HCT116 (cell line): Measurements from ENCODE around the gene PISD. TPM values are rescaled to one million over a fixed set of nuclear protein-coding genes. Genes with fewer than 3 reads are reported as not detected.

Experiments
- ATAC-seq: fragments of 200-7000 bp; cut with Tn5 transposase; 2 replicates; pipeline ENCODE4 v1.9.1; 2020; ENCODE audit warnings: mild to moderate bottlenecking, moderate library complexity
- BruUV-seq: library from RNA; stranded (reverse); fragments of 400-500 nt; replicated peaks from 2 replicates; lab custom pipeline; 2021; lab: Mats Ljungman, UMichigan
- CTCF ChIA-PET: fragments of 300-600 bp; sonication (Branson Sonifier 250); formaldehyde crosslinking; loops from one replicate; lab custom pipeline; 2021; ENCODE audit warnings: antibody characterized with exemption; lab: Charles Lee
- POLR2A ChIA-PET: fragments of 300-600, 350-600 bp; sonication (Branson Sonifier 250); formaldehyde crosslinking; loops from one replicate; lab custom pipeline; 2021; ENCODE audit warnings: antibody characterized with exemption; lab: Charles Lee
- RAD21 ChIA-PET, 2 experiments: fragments of 300-600 bp; sonication (Branson Sonifier 250); formaldehyde crosslinking; loops; one replicate each; lab custom pipeline; 2023; ENCODE audit warnings: low total read pairs in 2 of 2; ENCODE audit not compliant: uncharacterized antibody in 2 of 2, unreplicated experiment in 2 of 2, low non-redundant PET in 1 of 2; lab: Charles Lee
- DNase-seq: peaks from one replicate; pipeline ENCODE4 v3.0.0-alpha.2; 2010; ENCODE audit warnings: low read depth, low spot score
- H2AFZ ChIP-seq: fragments of 200-600 bp; shearing (Covaris generic), sonication (generic); 2 replicates; pipeline ENCODE4 v1.6.1; 2017; ENCODE audit warnings: low read depth, mixed run types, mixed read lengths, antibody characterized with exemption, low read length; ENCODE audit not compliant: poor library complexity, severe bottlenecking
- H3K27ac ChIP-seq: 2 replicates; pipeline ENCODE4 v1.5.1; 2012; ENCODE audit warnings: low read depth, low read length
- H3K27me3 ChIP-seq: fragments of 200-600 bp; sonication (generic); 2 replicates; pipeline ENCODE4 v1.6.1; 2016; ENCODE audit warnings: mixed run types, low read length, mixed read lengths; ENCODE audit not compliant: insufficient read depth
- H3K36me3 ChIP-seq, 2 experiments: fragments of 200-500 bp in 1 of 2; fragments of 200-600 bp in 1 of 2; sonication (Bioruptor generic) in 1 of 2; sonication (generic) in 1 of 2; 2 replicates each; pipeline versions ENCODE4 v1.5.1 to v1.6.1; 2014 to 2016; ENCODE audit warnings: low read length in 2 of 2, inconsistent platforms in 1 of 2, mixed read lengths in 1 of 2, mixed run types in 1 of 2; ENCODE audit not compliant: insufficient read depth in 2 of 2, control insufficient read depth in 1 of 2
- H3K4me1 ChIP-seq, 2 experiments: fragments of 200-600 bp in 1 of 2; sonication (generic) in 1 of 2; 2 replicates each; pipeline versions ENCODE4 v1.5.1 to v1.6.1; 2012 to 2017; ENCODE audit warnings: low read length in 2 of 2, inconsistent platforms in 1 of 2, mild to moderate bottlenecking in 1 of 2, mixed read lengths in 1 of 2, mixed run types in 1 of 2, moderate library complexity in 1 of 2; ENCODE audit not compliant: insufficient read depth in 2 of 2, control insufficient read depth in 1 of 2
- H3K4me2 ChIP-seq: fragments of 200-600 bp; sonication (generic); 2 replicates; pipeline ENCODE4 v1.6.1; 2017; ENCODE audit warnings: mixed run types, low read length, mixed read lengths
- H3K4me3 ChIP-seq, 2 experiments: fragments of 200-600 bp in 1 of 2; sonication (generic) in 1 of 2; replicated peaks in 1 of 2; 2 replicates each; pipeline ENCODE4 v1.5.1; 2011 to 2016; ENCODE audit warnings: low read length in 2 of 2, control low read depth in 1 of 2, low read depth in 1 of 2, mild to moderate bottlenecking in 1 of 2, mixed read lengths in 1 of 2, mixed run types in 1 of 2
- H3K79me2 ChIP-seq: fragments of 200-600 bp; sonication (generic); 2 replicates; pipeline ENCODE4 v1.6.1; 2017; ENCODE audit warnings: mild to moderate bottlenecking, mixed run types, low read length, moderate library complexity, mixed read lengths; ENCODE audit not compliant: insufficient read depth
- H3K9ac ChIP-seq: fragments of 200-600 bp; sonication (generic); 2 replicates; pipeline ENCODE4 v1.6.1; 2016; ENCODE audit warnings: low read length, mixed read lengths
- H3K9me2 ChIP-seq: fragments of 200-600 bp; sonication (generic), shearing (Covaris generic); 2 replicates; pipeline ENCODE4 v1.6.1; 2017; ENCODE audit warnings: mixed run types, mild to moderate bottlenecking, moderate library complexity; ENCODE audit not compliant: insufficient read depth
- H3K9me3 ChIP-seq, 2 experiments: fragments of 200-500 bp in 1 of 2; fragments of 200-600 bp in 1 of 2; sonication (Bioruptor generic) in 1 of 2; sonication (generic) in 1 of 2; 2 replicates each; pipeline ENCODE4 v1.6.1; 2014 to 2017; ENCODE audit warnings: low read length in 2 of 2, mixed read lengths in 2 of 2, inconsistent platforms in 1 of 2, low read depth in 1 of 2, mild to moderate bottlenecking in 1 of 2, mixed run types in 1 of 2, moderate library complexity in 1 of 2; ENCODE audit not compliant: control insufficient read depth in 1 of 2, insufficient read depth in 1 of 2
- H4K20me1 ChIP-seq: fragments of 200-600 bp; sonication (generic), shearing (Covaris generic); 2 replicates; pipeline ENCODE4 v1.6.1; 2017; ENCODE audit warnings: mixed run types, mild to moderate bottlenecking, moderate library complexity; ENCODE audit not compliant: insufficient read depth
- CBX3 ChIP-seq: IDR thresholded peaks from 2 replicates; pipeline ENCODE4 v1.6.1; 2012; ENCODE audit warnings: low read depth
- POLR2AphosphoS5 ChIP-seq: IDR thresholded peaks from 2 replicates; pipeline ENCODE4 v1.6.1; 2011; ENCODE audit warnings: mild to moderate bottlenecking, low read depth, low read length, moderate library complexity
- RAD21 ChIP-seq: IDR thresholded peaks from 2 replicates; pipeline ENCODE4 v1.6.1; 2012; ENCODE audit warnings: low read depth, mild to moderate bottlenecking
- SIN3A ChIP-seq: IDR thresholded peaks from 2 replicates; pipeline ENCODE4 v1.6.1; 2012; ENCODE audit warnings: low read depth
- SP1 ChIP-seq: IDR thresholded peaks from 2 replicates; pipeline ENCODE4 v1.6.1; 2012; ENCODE audit warnings: low read depth
- SRF ChIP-seq: IDR thresholded peaks from 2 replicates; pipeline ENCODE4 v1.6.1; 2012; ENCODE audit warnings: low read depth
- TCF7L2 ChIP-seq: IDR thresholded peaks from 2 replicates; pipeline ENCODE4 v1.7.0; 2011; ENCODE audit warnings: borderline replicate concordance, inconsistent platforms; ENCODE audit not compliant: insufficient read depth, insufficient read length; ENCODE audit errors: extremely low read depth
- YY1 ChIP-seq: IDR thresholded peaks from 2 replicates; pipeline ENCODE4 v1.6.1; 2011; ENCODE audit warnings: low read length, low read depth, moderate library complexity, mild to moderate bottlenecking; ENCODE audit not compliant: insufficient replicate concordance; ENCODE audit errors: extremely low read depth
- ZNF274 ChIP-seq: fragments of 200-500 bp; sonication (Bioruptor generic); IDR thresholded peaks from 2 replicates; pipeline ENCODE4 v1.6.1; 2014; ENCODE audit warnings: mild to moderate bottlenecking, low read depth, low read length, inconsistent platforms
- intact Hi-C: fragments of 100-400 bp; cut with micrococcal nuclease; formaldehyde crosslinking; loops from 2 replicates; pipeline ENCODE4 v1.10.0; 2022
- total RNA-seq: library from RNA; stranded (reverse); gene quantifications from one replicate; pipeline ENCODE4 v1.2.1, GENCODE V29; 2021; ENCODE audit not compliant: unreplicated experiment
- TF ChIP-seq, protein P1 (sequence below): IDR thresholded peaks from 2 replicates; pipeline ENCODE4 v1.6.1; 2012
- TF ChIP-seq, protein P2 (sequence below): IDR thresholded peaks from 2 replicates; pipeline ENCODE4 v1.6.1; 2012; ENCODE audit warnings: low read depth
- TF ChIP-seq, protein P3 (sequence below): IDR thresholded peaks from 2 replicates; pipeline ENCODE4 v1.6.1; 2012

PISD gene
- total RNA-seq, 1 experiment from 2014 or later = 47.1 TPM

DNA sequence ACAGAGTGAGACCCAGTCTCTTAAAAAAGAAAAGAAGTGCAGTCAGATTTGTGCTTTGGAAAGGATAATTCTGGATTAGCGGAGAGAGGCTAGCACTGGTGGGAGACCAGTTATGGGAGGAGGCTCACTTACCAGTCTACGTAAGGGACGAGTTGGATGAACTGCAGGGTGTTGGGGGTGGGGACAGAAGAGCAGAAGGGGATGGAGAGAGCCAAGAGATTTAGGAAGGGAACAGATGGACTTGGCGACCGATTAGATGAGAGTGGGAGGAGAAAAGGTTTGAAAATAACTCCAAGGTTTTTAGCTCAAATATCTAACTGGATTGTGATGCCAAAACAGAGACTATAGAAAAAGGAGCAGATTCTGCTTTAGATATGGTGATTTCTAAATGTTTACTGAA lies 84.3 kb downstream of the PISD start:
- ATAC-seq (no peak), DNase-seq (no peak)
- H3K4me3 ChIP-seq = no peak overlapping the region
- H3K27me3 ChIP-seq = no peaks in the 10 kb centered on the region
- ChIA-PET RAD21 (no interaction called here), POLR2A (no interaction called here), CTCF (no interaction called here)
- no peaks in the 10 kb centered on the region for H3K4me1 ChIP-seq
- H3K27ac ChIP-seq = no peak overlapping the region
- no peaks in the 10 kb centered on the region for H3K79me2 ChIP-seq
- H3K9me3 ChIP-seq = no peaks in the 10 kb centered on the region
- no peaks in the 10 kb centered on the region for H4K20me1 ChIP-seq
- no peaks in the 10 kb centered on the region for H3K9me2 ChIP-seq
- no peak overlapping the region for H3K4me2 ChIP-seq
- intact Hi-C loops = no loop called here
- peaks cover 7 to 9% of the 10 kb centered on the region in 2 experiments for H3K36me3 ChIP-seq
- no peak overlapping the region for H2AFZ ChIP-seq
- no peak overlapping the region for H3K9ac ChIP-seq
- TF ChIP-seq, protein P1, sequence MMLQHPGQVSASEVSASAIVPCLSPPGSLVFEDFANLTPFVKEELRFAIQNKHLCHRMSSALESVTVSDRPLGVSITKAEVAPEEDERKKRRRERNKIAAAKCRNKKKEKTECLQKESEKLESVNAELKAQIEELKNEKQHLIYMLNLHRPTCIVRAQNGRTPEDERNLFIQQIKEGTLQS = no peak
- no peak for TF ChIP-seq SRF
- TF ChIP-seq SIN3A = no peak
- TF ChIP-seq RAD21 = no peak
- no peak for TF ChIP-seq ZNF274
- no peak for TF ChIP-seq CBX3
- no peak for TF ChIP-seq POLR2AphosphoS5
- TF ChIP-seq SP1 = no peak
- TF ChIP-seq, protein P2, sequence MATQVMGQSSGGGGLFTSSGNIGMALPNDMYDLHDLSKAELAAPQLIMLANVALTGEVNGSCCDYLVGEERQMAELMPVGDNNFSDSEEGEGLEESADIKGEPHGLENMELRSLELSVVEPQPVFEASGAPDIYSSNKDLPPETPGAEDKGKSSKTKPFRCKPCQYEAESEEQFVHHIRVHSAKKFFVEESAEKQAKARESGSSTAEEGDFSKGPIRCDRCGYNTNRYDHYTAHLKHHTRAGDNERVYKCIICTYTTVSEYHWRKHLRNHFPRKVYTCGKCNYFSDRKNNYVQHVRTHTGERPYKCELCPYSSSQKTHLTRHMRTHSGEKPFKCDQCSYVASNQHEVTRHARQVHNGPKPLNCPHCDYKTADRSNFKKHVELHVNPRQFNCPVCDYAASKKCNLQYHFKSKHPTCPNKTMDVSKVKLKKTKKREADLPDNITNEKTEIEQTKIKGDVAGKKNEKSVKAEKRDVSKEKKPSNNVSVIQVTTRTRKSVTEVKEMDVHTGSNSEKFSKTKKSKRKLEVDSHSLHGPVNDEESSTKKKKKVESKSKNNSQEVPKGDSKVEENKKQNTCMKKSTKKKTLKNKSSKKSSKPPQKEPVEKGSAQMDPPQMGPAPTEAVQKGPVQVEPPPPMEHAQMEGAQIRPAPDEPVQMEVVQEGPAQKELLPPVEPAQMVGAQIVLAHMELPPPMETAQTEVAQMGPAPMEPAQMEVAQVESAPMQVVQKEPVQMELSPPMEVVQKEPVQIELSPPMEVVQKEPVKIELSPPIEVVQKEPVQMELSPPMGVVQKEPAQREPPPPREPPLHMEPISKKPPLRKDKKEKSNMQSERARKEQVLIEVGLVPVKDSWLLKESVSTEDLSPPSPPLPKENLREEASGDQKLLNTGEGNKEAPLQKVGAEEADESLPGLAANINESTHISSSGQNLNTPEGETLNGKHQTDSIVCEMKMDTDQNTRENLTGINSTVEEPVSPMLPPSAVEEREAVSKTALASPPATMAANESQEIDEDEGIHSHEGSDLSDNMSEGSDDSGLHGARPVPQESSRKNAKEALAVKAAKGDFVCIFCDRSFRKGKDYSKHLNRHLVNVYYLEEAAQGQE = no peak
- TF ChIP-seq, protein P3, sequence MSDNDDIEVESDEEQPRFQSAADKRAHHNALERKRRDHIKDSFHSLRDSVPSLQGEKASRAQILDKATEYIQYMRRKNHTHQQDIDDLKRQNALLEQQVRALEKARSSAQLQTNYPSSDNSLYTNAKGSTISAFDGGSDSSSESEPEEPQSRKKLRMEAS = no peak
- TF ChIP-seq YY1 = no peak
- TF ChIP-seq TCF7L2 = no peak
- no TSS peak for BruUV-seq
